Ovary (tissue), 3 donors: ENCODE results near the gene ARL8A.

Source experiments
- CTCF ChIP-seq, 3 donors: fragments of 450-650 bp in 2 of 3; fragments of 200-600 bp in 1 of 3; IDR thresholded peaks; one replicate each; pipeline versions ENCODE4 v1.5.1 to v1.8.0; 2016 to 2022; ENCODE audit warnings: antibody characterized with exemption in 3 of 3, mild to moderate bottlenecking in 1 of 3
- POLR2A ChIP-seq: fragments of 450-650 bp; IDR thresholded peaks from one replicate; pipeline ENCODE4 v1.6.1; 2017; ENCODE audit warnings: antibody characterized with exemption, mild to moderate bottlenecking, moderate library complexity
- donor health status: DM: no; HTN: no; CAD: no.

DNA sequence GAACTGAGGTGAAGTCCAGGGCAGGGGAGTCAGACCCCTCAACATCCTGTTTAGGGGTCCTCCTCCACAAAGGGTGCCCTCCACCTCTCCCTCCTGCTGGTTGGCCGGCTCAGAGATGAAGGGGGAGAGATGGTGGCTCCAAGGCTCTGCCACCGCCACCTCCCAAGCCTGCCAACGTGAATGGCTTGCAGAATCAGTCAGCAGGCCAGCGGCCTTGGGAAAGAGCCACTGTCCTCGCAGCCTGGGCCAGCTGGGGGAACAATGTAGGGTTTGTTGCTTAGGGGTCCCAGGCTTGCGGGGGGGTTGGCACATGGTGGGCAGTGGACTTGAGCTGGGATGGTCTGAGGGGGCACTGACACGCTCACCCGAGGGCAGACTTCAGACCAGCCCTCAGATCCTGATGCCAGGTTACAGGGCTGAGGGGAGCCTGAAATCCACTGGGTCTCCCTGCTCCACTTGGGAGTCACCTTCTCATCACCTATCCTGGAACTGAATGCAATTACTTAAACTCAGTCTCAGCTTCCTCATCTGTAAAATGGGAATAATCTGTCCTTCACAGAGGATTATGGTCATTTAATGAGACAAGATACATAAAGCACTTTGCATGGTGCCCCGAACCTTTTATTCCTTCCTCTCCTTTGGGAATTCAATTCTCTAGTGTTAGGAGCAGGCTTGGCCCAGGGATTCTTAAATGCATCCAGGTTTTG lies 13.6 kb downstream of the ARL8A start:
- TF ChIP-seq CTCF (IDR thresholded peaks at IDR 0.05) (no peak), POLR2A (no peak)
